Fibroblast of mammary gland (primary cell): Measurements from ENCODE around the gene ADAMTS18.

Source experiments
- DNase-seq: peaks from one replicate; pipeline ENCODE4 v3.0.0-alpha.2; 2010; ENCODE audit warnings: low read depth
- H3K4me3 ChIP-seq: 2 replicates; pipeline ENCODE4 v1.5.1; 2011; ENCODE audit warnings: low read depth, mild to moderate bottlenecking, low read length, moderate library complexity; ENCODE audit not compliant: control insufficient read depth
- TF ChIP-seq, protein P1 (sequence below): conservative IDR thresholded peaks from 2 replicates; pipeline ENCODE4 v1.5.1; 2011; ENCODE audit warnings: low read depth, low read length, inconsistent platforms; ENCODE audit not compliant: control insufficient read depth, insufficient read depth

Gene ADAMTS18

DNA sequence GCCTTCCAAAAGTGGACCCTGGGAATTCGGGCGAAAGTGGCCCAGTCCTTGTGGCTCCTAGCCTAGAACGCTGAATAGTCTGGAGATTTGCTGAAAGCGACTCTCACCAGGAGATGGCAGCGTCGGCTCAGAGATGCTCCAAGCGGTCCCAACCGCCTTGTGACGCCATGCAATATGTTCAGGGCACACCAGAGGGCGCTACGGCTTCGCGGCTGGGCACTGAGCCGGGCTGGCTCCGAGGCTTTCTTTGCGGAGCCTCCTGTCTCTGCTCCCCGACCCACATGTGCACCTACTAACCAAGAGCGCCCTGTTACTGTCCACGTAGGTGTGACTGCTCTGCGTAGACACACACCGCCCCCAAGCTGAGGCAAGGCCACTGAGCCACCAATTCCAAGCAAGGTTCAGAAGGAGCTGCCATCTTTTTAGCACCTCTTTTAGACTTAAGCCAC lies 198.7 kb downstream of the ADAMTS18 start:
- DNase-seq = peak; percentile 77
- TF ChIP-seq, protein P1, sequence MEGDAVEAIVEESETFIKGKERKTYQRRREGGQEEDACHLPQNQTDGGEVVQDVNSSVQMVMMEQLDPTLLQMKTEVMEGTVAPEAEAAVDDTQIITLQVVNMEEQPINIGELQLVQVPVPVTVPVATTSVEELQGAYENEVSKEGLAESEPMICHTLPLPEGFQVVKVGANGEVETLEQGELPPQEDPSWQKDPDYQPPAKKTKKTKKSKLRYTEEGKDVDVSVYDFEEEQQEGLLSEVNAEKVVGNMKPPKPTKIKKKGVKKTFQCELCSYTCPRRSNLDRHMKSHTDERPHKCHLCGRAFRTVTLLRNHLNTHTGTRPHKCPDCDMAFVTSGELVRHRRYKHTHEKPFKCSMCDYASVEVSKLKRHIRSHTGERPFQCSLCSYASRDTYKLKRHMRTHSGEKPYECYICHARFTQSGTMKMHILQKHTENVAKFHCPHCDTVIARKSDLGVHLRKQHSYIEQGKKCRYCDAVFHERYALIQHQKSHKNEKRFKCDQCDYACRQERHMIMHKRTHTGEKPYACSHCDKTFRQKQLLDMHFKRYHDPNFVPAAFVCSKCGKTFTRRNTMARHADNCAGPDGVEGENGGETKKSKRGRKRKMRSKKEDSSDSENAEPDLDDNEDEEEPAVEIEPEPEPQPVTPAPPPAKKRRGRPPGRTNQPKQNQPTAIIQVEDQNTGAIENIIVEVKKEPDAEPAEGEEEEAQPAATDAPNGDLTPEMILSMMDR = peak; percentile 99
- H3K4me3 ChIP-seq = no peak overlapping the region

- H3K4me3 ChIP-seq = no peak overlapping the region
- TF ChIP-seq, protein P1 = no peak
- no peak for DNase-seq
Measured at GRCh38 chr16:77234611-77235010, 200.2 kb downstream of the ADAMTS18 start.

GRCh38 chr16:77233799-77234519 lies 200.9 kb downstream of the ADAMTS18 start:
- H3K4me3 ChIP-seq = no peak overlapping the region
- DNase-seq = no peak
- TF ChIP-seq, protein P1 = no peak
